Natural killer cell (primary cell): Measurements from ENCODE around the gene DEFB123. TPM values are rescaled to one million over a fixed set of nuclear protein-coding genes. Genes with fewer than 3 reads are reported as not detected.

Experiments
- ATAC-seq, 3 donors: fragments of 150-1000 bp in 2 of 3; fragments of 200-7000 bp in 1 of 3; cut with Tn5 transposase; 1 replicate in 1 of 3; 2 replicates in 2 of 3; pipeline ENCODE4 v1.10.0; 2021; ENCODE audit warnings: mild to moderate bottlenecking in 2 of 3, moderate library complexity in 2 of 3
- DNase-seq, 2 donors: peaks; one replicate each; pipeline versions ENCODE4 v3.0.0 to v3.0.0-alpha.2; 2013 to 2021; ENCODE audit warnings: mixed read lengths in 1 of 2
- H3K27ac ChIP-seq: one replicate; pipeline ENCODE4 v1.5.1; 2013; ENCODE audit warnings: mild to moderate bottlenecking, low read length
- H3K27me3 ChIP-seq: one replicate; pipeline ENCODE4 v1.6.1; 2013; ENCODE audit warnings: low read length; ENCODE audit not compliant: control insufficient read depth, insufficient read depth
- H3K36me3 ChIP-seq: one replicate; pipeline ENCODE4 v1.6.1; 2013; ENCODE audit warnings: low read length; ENCODE audit not compliant: control insufficient read depth, insufficient read depth
- H3K4me1 ChIP-seq: one replicate; pipeline ENCODE4 v1.6.1; 2013; ENCODE audit warnings: low read length; ENCODE audit not compliant: control insufficient read depth, insufficient read depth
- H3K4me3 ChIP-seq: one replicate; pipeline ENCODE4 v1.5.1; 2013; ENCODE audit warnings: low read length
- H3K9me3 ChIP-seq: one replicate; pipeline ENCODE4 v1.6.1; 2013; ENCODE audit warnings: low read length; ENCODE audit not compliant: control insufficient read depth, insufficient read depth
- H3K27ac Mint-ChIP-seq, 2 donors: one replicate each; pipeline ENCODE4 v1.8.0; 2022; ENCODE audit warnings: mild to moderate bottlenecking in 2 of 2, mixed read lengths in 2 of 2, moderate library complexity in 1 of 2
- H3K27me3 Mint-ChIP-seq, 2 donors: one replicate each; pipeline ENCODE4 v1.8.0; 2022; ENCODE audit warnings: low read depth in 2 of 2, mixed read lengths in 2 of 2
- H3K36me3 Mint-ChIP-seq: one replicate; pipeline ENCODE4 v1.8.0; 2022; ENCODE audit warnings: mixed read lengths
- H3K4me1 Mint-ChIP-seq, 2 donors: one replicate each; pipeline ENCODE4 v1.8.0; 2022; ENCODE audit warnings: mixed read lengths in 2 of 2
- H3K4me3 Mint-ChIP-seq: one replicate; pipeline ENCODE4 v1.8.0; 2022; ENCODE audit warnings: mild to moderate bottlenecking, moderate library complexity, mixed read lengths
- H3K9me3 Mint-ChIP-seq, 2 donors: one replicate each; pipeline ENCODE4 v1.8.0; 2022; ENCODE audit warnings: mixed read lengths in 2 of 2
- CTCF ChIP-seq: fragments of 200-600 bp; IDR thresholded peaks from one replicate; pipeline ENCODE4 v1.8.0; 2022; ENCODE audit warnings: antibody characterized with exemption
- WGBS: methylation state at CpG from one replicate; pipeline ENCODE4 v1.1.7; 2013; ENCODE audit warnings: missing lambda C conversion rate; ENCODE audit not compliant: insufficient coverage; 5-methylcytosine and 5-hydroxymethylcytosine counted together
- intact Hi-C: fragments of 100-400 bp; cut with micrococcal nuclease; formaldehyde crosslinking; loops from one replicate; pipeline ENCODE4 v1.14.2; 2022
- total RNA-seq, 4 donors: library from RNA; stranded (reverse); fragments of 120-200 nt in 1 of 4; gene quantifications; one replicate each; pipeline versions ENCODE4 v1.2.3 to v1.2.4, GENCODE V29; 2013 to 2022

The DEFB123 gene
- total RNA-seq, 3 donors from 2014 or later (not counting 1 experiment from before 2014, with no cell fraction given), result not detected

- 59% methylated on average over 6 of the region's 6 CpGs for WGBS
- DNase-seq (no peak), ATAC-seq (no peak)
- TF ChIP-seq CTCF, result no peak
- Mint-ChIP-seq H3K4me1 (no peaks in the 10 kb centered on the region), H3K27me3 (peaks cover 8 to 33% of the 10 kb centered on the region in 2 donors), H3K9me3 (no peaks in the 10 kb centered on the region), H3K36me3 (no peaks in the 10 kb centered on the region), H3K27ac (no peak overlapping the region), H3K4me3 (no peak overlapping the region)
- peaks cover 2% of the 10 kb centered on the region for H3K4me1 ChIP-seq
- no peak overlapping the region for H3K4me3 ChIP-seq
- no peaks in the 10 kb centered on the region for H3K36me3 ChIP-seq
- H3K9me3 ChIP-seq, result no peaks in the 10 kb centered on the region
- intact Hi-C loops, result no loop called here
- peaks cover 2% of the 10 kb centered on the region for H3K27me3 ChIP-seq
- H3K27ac ChIP-seq, result no peak overlapping the region
These were observed 57.6 kb downstream of the DEFB123 start for GRCh38 chr20:31497838-31498540.

Other genes starting within 250 kb of the DEFB123 start
- not detected for gene DEFB115, start 183.0 kb upstream of the DEFB123 start, total RNA-seq
- gene DEFB116, start 132.0 kb upstream of the DEFB123 start, total RNA-seq, result not detected
- not detected for gene DEFB118, start 72.0 kb upstream of the DEFB123 start, total RNA-seq
- gene DEFB119, start 50.0 kb upstream of the DEFB123 start, total RNA-seq, result not detected
- not detected for gene DEFB121, start 34.4 kb upstream of the DEFB123 start, total RNA-seq
- gene DEFB124, start 34.5 kb downstream of the DEFB123 start, total RNA-seq, result not detected
- not detected for gene REM1, start 34.7 kb downstream of the DEFB123 start, total RNA-seq
- 100 to 1,000 TPM in 2 of 3 donors, 10 to 100 TPM in 1; 97.5 to 135 (median 104) TPM for gene HM13, start 73.8 kb downstream of the DEFB123 start, total RNA-seq
- 10 to 100 TPM in 1 of 3 donors, 1 to 10 TPM in 2; 5.6 to 10.1 (median 6.4) TPM for gene ID1, start 164.7 kb downstream of the DEFB123 start, total RNA-seq
- not detected for gene COX4I2, start 197.3 kb downstream of the DEFB123 start, total RNA-seq